MCF 10A (cell line): ENCODE data around the gene CELA2B. TPM values are rescaled to one million over a fixed set of nuclear protein-coding genes. Genes with fewer than 3 reads are reported as not detected.

ENCODE experiments used
- BruUV-seq: library from RNA; stranded (reverse); fragments of 400-500 nt; replicated peaks from 2 replicates; lab custom pipeline; 2021; lab: Mats Ljungman, UMichigan
- CTCF ChIA-PET: fragments of 300-600 bp; sonication (Branson Sonifier 250); formaldehyde crosslinking; extraction: SDS; loops from one replicate; lab custom pipeline; 2021; ENCODE audit warnings: antibody characterized with exemption, inconsistent platforms; lab: Yijun Ruan, JAX
- POLR2A ChIA-PET: fragments of 300-600, 350-650 bp; sonication (Branson Sonifier 250); formaldehyde crosslinking; extraction: SDS; loops from one replicate; lab custom pipeline; 2020; ENCODE audit warnings: antibody characterized with exemption, inconsistent platforms; lab: Yijun Ruan, JAX
- DNase-seq: peaks from one replicate; pipeline ENCODE4 v3.0.0-alpha.2; 2018; ENCODE audit not compliant: unreplicated experiment
- H3K27ac Mint-ChIP-seq: one replicate; pipeline ENCODE4 v1.8.0; 2022; ENCODE audit warnings: mild to moderate bottlenecking, low read depth, mixed read lengths; ENCODE audit not compliant: unreplicated experiment
- H3K27me3 Mint-ChIP-seq: one replicate; pipeline ENCODE4 v1.8.0; 2022; ENCODE audit warnings: mixed read lengths; ENCODE audit not compliant: insufficient read depth, unreplicated experiment
- H3K36me3 Mint-ChIP-seq: one replicate; pipeline ENCODE4 v1.8.0; 2022; ENCODE audit warnings: mild to moderate bottlenecking, moderate library complexity, mixed read lengths; ENCODE audit not compliant: insufficient read depth, unreplicated experiment
- H3K4me1 Mint-ChIP-seq: one replicate; pipeline ENCODE4 v1.8.0; 2022; ENCODE audit warnings: mixed read lengths; ENCODE audit not compliant: insufficient read depth, unreplicated experiment
- H3K4me3 Mint-ChIP-seq: one replicate; pipeline ENCODE4 v1.8.0; 2022; ENCODE audit warnings: mild to moderate bottlenecking, moderate library complexity, mixed read lengths; ENCODE audit not compliant: unreplicated experiment
- H3K9me3 Mint-ChIP-seq: one replicate; pipeline ENCODE4 v1.8.0; 2022; ENCODE audit warnings: mixed read lengths; ENCODE audit not compliant: unreplicated experiment
- intact Hi-C: fragments of 100-400 bp; cut with micrococcal nuclease; formaldehyde crosslinking; loops from 2 replicates; pipeline ENCODE4 v1.14.1; 2022
- total RNA-seq: library from RNA; stranded (reverse); gene quantifications from 2 replicates; pipeline ENCODE4 v1.2.3, GENCODE V29; 2022
- TF ChIP-seq, protein P1 (sequence below): fragments of 200-600 bp; IDR thresholded peaks from one replicate; pipeline ENCODE4 v1.8.0; 2022; ENCODE audit warnings: antibody characterized with exemption, mild to moderate bottlenecking; ENCODE audit not compliant: unreplicated experiment

The CELA2B gene
- total RNA-seq, 1 experiment from 2014 or later: not detected

DNA sequence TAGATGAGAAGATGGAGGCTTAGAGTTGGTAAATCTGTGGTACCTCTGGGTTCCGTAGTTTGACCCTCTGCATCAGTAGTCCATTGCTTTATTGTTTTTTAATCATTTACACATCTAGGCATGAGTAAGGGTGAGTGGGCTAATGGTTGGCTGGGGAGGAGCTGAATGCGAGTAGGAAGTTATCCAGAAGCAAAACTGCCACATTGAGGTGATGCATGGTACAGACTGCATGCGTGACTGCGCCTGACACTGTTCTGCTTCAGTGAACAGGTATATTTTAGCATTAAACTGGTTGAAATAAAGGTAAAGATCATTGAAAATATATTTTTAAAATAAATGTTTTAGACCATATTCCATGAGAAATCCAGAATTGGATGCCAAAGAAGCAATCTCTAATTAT lies 55.1 kb downstream of the CELA2B start:
- Mint-ChIP-seq H3K27me3 (no peaks in the 10 kb centered on the region), H3K4me1 (peaks cover 11% of the 10 kb centered on the region), H3K27ac (no peak overlapping the region), H3K4me3 (no peak overlapping the region), H3K9me3 (no peaks in the 10 kb centered on the region), H3K36me3 (peaks cover 55% of the 10 kb centered on the region)
- TF ChIP-seq, protein P1, sequence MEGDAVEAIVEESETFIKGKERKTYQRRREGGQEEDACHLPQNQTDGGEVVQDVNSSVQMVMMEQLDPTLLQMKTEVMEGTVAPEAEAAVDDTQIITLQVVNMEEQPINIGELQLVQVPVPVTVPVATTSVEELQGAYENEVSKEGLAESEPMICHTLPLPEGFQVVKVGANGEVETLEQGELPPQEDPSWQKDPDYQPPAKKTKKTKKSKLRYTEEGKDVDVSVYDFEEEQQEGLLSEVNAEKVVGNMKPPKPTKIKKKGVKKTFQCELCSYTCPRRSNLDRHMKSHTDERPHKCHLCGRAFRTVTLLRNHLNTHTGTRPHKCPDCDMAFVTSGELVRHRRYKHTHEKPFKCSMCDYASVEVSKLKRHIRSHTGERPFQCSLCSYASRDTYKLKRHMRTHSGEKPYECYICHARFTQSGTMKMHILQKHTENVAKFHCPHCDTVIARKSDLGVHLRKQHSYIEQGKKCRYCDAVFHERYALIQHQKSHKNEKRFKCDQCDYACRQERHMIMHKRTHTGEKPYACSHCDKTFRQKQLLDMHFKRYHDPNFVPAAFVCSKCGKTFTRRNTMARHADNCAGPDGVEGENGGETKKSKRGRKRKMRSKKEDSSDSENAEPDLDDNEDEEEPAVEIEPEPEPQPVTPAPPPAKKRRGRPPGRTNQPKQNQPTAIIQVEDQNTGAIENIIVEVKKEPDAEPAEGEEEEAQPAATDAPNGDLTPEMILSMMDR: no peak
- no peak for DNase-seq
- CTCF ChIA-PET: no interaction called here
- intact Hi-C loops: no loop called here
- no TSS peak for BruUV-seq
- POLR2A ChIA-PET: no interaction called here

DNA sequence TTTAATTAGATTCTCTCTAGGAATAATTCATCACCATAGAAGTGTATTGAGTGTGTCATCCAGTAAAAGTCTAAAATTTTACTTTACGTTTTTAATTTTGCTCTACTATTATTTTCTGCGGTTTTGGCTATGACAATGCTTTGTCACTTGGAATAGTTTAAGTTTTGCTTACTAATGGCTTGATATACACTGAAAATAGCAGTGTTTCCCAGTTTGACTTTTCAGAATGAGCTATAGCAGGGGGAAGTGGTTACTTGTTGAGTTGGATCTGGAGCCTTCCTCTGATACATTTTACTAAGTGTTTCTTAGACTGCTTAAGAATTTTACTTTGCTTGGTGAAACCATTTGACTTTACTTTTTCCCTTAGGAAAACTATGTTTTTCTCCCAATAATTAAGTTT lies 55.8 kb downstream of the CELA2B start:
- POLR2A ChIA-PET: no interaction called here
- Mint-ChIP-seq H3K27me3 (no peaks in the 10 kb centered on the region), H3K4me3 (no peak overlapping the region), H3K27ac (no peak overlapping the region), H3K4me1 (peaks cover 11% of the 10 kb centered on the region), H3K9me3 (no peaks in the 10 kb centered on the region), H3K36me3 (peaks cover 62% of the 10 kb centered on the region)
- intact Hi-C loops: no loop called here
- TF ChIP-seq, protein P1: no peak
- CTCF ChIA-PET: interaction anchor here (0.6 to 0.7 kb wide), 2 partner anchors 41 to 1422 kb away, joined by 3 read pairs; no protein-coding TSS in a partner anchor
- no TSS peak for BruUV-seq
- no peak for DNase-seq

DNA sequence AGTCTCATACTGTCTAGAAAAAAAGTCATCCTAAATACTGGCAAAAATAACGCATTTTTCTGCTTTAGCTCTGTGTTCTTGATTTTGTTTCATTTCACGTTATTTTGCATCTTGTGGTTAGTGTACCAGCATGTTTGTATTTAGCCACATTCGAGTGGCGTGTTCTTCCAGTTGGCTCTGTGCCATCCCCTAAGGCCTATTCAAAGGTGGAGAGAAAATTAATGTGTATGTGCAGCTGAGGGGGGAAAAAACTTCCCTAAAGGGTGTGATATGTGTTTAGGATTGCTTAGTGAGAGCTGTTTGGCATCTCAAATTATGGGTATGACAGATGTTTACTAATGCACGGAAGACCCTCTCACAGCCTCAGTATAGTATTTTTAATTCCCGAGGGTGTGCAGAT lies 62.9 kb downstream of the CELA2B start:
- intact Hi-C loops: no loop called here
- H3K27ac Mint-ChIP-seq: no peak overlapping the region
- peaks cover 93% of the 10 kb centered on the region for H3K36me3 Mint-ChIP-seq
- POLR2A ChIA-PET: interaction anchor here (0.6 to 2.0 kb wide), 3 partner anchors 10 to 57 kb away, joined by 3 to 9 read pairs (median 4); no protein-coding TSS in a partner anchor
- TF ChIP-seq, protein P1: no peak
- H3K27me3 Mint-ChIP-seq: no peaks in the 10 kb centered on the region
- BruUV-seq: no TSS peak
- peak; percentile 41 for DNase-seq
- CTCF ChIA-PET: interaction anchor here (0.6 kb wide), 1 partner anchor 432 kb away, joined by 3 read pairs; no protein-coding TSS in a partner anchor
- no peaks in the 10 kb centered on the region for H3K9me3 Mint-ChIP-seq
- H3K4me3 Mint-ChIP-seq: no peak overlapping the region
- H3K4me1 Mint-ChIP-seq: no peaks in the 10 kb centered on the region

DNA sequence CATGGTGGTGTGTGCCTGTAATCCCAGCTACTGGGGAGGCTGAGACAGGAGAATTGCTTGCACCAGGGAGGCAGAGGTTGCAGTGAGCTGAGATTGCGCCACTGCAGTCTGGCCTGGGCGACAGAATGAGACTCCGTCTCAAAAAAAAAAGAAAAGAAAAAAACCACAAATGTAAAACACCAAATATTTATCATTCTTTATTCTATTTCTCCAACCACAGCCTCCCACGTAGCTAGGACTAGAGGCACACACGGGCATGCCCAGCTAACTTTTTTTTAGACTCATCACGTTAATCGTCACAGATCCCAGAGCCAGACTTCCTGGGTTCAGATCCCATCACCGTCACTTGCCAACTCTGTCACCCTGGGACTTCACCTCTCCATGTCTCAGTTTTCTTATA lies 64.3 kb downstream of the CELA2B start:
- ChIA-PET CTCF (interaction anchor here (0.9 kb wide), 1 partner anchor 33 kb away, joined by 3 read pairs; no protein-coding TSS in a partner anchor), POLR2A (interaction anchor here (2.0 kb wide), 1 partner anchor 12 kb away, joined by 9 read pairs; no protein-coding TSS in a partner anchor)
- Mint-ChIP-seq H3K9me3 (no peaks in the 10 kb centered on the region), H3K4me1 (no peaks in the 10 kb centered on the region), H3K4me3 (no peak overlapping the region), H3K27ac (no peak overlapping the region), H3K36me3 (peaks cover 87% of the 10 kb centered on the region), H3K27me3 (no peaks in the 10 kb centered on the region)
- intact Hi-C loops: no loop called here
- no peak for DNase-seq
- TF ChIP-seq, protein P1: no peak
- no TSS peak for BruUV-seq

Other genes starting within 250 kb of the CELA2B start
- gene FHAD1, start 228.9 kb upstream of the CELA2B start, total RNA-seq: not detected in 2 replicates
- gene EFHD2, start 66.2 kb upstream of the CELA2B start, total RNA-seq: 45.1 and 48.5 TPM in 2 replicates
- gene CTRC, start 37.7 kb upstream of the CELA2B start, total RNA-seq: not detected in 2 replicates
- gene CELA2A, start 19.4 kb upstream of the CELA2B start, total RNA-seq: not detected in 2 replicates
- gene CASP9, start 48.1 kb downstream of the CELA2B start, total RNA-seq: 8.9 and 12.1 TPM in 2 replicates
- gene DNAJC16, start 50.7 kb downstream of the CELA2B start, total RNA-seq: 17.2 and 26.5 TPM in 2 replicates
- gene AGMAT, start 108.9 kb downstream of the CELA2B start, total RNA-seq: not detected in 2 replicates
- gene DDI2, start 141.4 kb downstream of the CELA2B start, total RNA-seq: 26.6 and 32.7 TPM in 2 replicates
- 51.5 and 65.8 TPM in 2 replicates for gene PLEKHM2, start 208.2 kb downstream of the CELA2B start, total RNA-seq